Kidney (tissue), 14 donors: ENCODE measurements around the gene CHD9NB. TPM values are rescaled to one million over a fixed set of nuclear protein-coding genes. Genes with fewer than 3 reads are reported as not detected.

Experiments used
- DNase-seq, 5 donors: peaks; one replicate each; pipeline ENCODE4 v3.0.0-alpha.2; 2013 to 2020
- FAIRE-seq: peaks from 2 replicates; lab custom pipeline; 2012; peaks lifted over from hg19 to GRCh38; lab: Jason Lieb, UNC
- H3K27ac ChIP-seq, 2 donors: one replicate each; pipeline ENCODE4 v1.7.0; 2013; ENCODE audit warnings: low read depth in 2 of 2, low read length in 2 of 2, inconsistent platforms in 1 of 2
- H3K27me3 ChIP-seq: one replicate; pipeline ENCODE4 v1.7.1; 2013; ENCODE audit warnings: low read length, inconsistent platforms; ENCODE audit not compliant: control insufficient read depth, insufficient read depth
- H3K36me3 ChIP-seq, 3 donors: one replicate each; pipeline versions ENCODE4 v1.7.0 to v1.7.1; 2013; ENCODE audit warnings: low read length in 3 of 3, control low read depth in 1 of 3, inconsistent platforms in 1 of 3; ENCODE audit not compliant: insufficient read depth in 3 of 3, control insufficient read depth in 2 of 3
- H3K4me1 ChIP-seq, 3 donors: one replicate each; pipeline versions ENCODE4 v1.7.0 to v1.7.1; 2013; ENCODE audit warnings: low read length in 3 of 3, inconsistent platforms in 1 of 3, low read depth in 1 of 3; ENCODE audit not compliant: control insufficient read depth in 2 of 3, insufficient read depth in 2 of 3
- H3K4me3 ChIP-seq, 3 donors: one replicate each; pipeline versions ENCODE4 v1.7.0 to v1.8.1; 2013; ENCODE audit warnings: low read length in 3 of 3, control low read depth in 1 of 3, inconsistent platforms in 1 of 3
- H3K9ac ChIP-seq, 3 donors: one replicate each; pipeline versions ENCODE4 v1.7.0 to v1.7.1; 2013; ENCODE audit warnings: low read length in 3 of 3, control low read depth in 1 of 3, inconsistent platforms in 1 of 3
- H3K9me3 ChIP-seq, 3 donors: one replicate each; pipeline versions ENCODE4 v1.7.0 to v1.7.1; 2013; ENCODE audit warnings: low read length in 3 of 3, control low read depth in 1 of 3, inconsistent platforms in 1 of 3; ENCODE audit not compliant: control insufficient read depth in 2 of 3, insufficient read depth in 1 of 3
- intact Hi-C: fragments of 100-400 bp; cut with DNase I; formaldehyde crosslinking; loops from one replicate; pipeline ENCODE4 v1.11.1; 2022
- polyA plus RNA-seq: library from polyadenylated mRNA; stranded (reverse); fragments of 350-450 nt; fragmentation: Illumina TruSeq; extraction: RNeasy Lipid Tissue Mini Kit (QIAGEN cat#74804); gene quantifications from one replicate; pipeline ENCODE4 v1.2.3, GENCODE V29; 2014; ENCODE audit warnings: low read depth, low replicate concordance; ENCODE audit not compliant: insufficient read depth
- total RNA-seq: library from RNA; stranded (reverse); fragmentation: NEBNext Ultra II Directional; extraction: Animal tissue kit (Norgen Biotek cat#: 25700); gene quantifications from one replicate; pipeline ENCODE4 v1.2.1, GENCODE V29; 2021
- TF ChIP-seq, protein P1 (sequence below): IDR thresholded peaks from 3 replicates; pipeline ENCODE4 v1.5.1; 2012; ENCODE audit warnings: mild to moderate bottlenecking, moderate library complexity, borderline replicate concordance; ENCODE audit not compliant: insufficient read depth; ENCODE audit errors: extremely low read depth
- donor health status: control.
- donor health status: control.
- donor health status: control.
- donor health status: control.
- donor health status: control.
- donor health status: DM: yes; HTN: yes; CAD: no.
- donor health status: Normal renal cell carcinoma (clear cell type).

Gene CHD9NB
- total and polyA plus RNA-seq, 2 donors from 2014 or later, result 9.8 to 26.2 TPM

- H3K27ac ChIP-seq, result peak overlapping the region; percentile 80 to 90
- no peaks in the 10 kb centered on the region for H3K27me3 ChIP-seq
- DNase-seq (peak; percentile 72 to 91 (median 79)), FAIRE-seq (no peak)
- H3K9ac ChIP-seq, result peak overlapping the region in 1 of 3 donors; percentile 46
- TF ChIP-seq, protein P1, sequence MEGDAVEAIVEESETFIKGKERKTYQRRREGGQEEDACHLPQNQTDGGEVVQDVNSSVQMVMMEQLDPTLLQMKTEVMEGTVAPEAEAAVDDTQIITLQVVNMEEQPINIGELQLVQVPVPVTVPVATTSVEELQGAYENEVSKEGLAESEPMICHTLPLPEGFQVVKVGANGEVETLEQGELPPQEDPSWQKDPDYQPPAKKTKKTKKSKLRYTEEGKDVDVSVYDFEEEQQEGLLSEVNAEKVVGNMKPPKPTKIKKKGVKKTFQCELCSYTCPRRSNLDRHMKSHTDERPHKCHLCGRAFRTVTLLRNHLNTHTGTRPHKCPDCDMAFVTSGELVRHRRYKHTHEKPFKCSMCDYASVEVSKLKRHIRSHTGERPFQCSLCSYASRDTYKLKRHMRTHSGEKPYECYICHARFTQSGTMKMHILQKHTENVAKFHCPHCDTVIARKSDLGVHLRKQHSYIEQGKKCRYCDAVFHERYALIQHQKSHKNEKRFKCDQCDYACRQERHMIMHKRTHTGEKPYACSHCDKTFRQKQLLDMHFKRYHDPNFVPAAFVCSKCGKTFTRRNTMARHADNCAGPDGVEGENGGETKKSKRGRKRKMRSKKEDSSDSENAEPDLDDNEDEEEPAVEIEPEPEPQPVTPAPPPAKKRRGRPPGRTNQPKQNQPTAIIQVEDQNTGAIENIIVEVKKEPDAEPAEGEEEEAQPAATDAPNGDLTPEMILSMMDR, result no peak
- intact Hi-C loops, result no loop called here
- H3K36me3 ChIP-seq, result no peaks in the 10 kb centered on the region
- H3K4me3 ChIP-seq, result peak overlapping the region in 1 of 3 donors; percentile 18
- no peaks in the 10 kb centered on the region for H3K9me3 ChIP-seq
- peaks cover 3 to 34% (median 18%) of the 10 kb centered on the region in 3 donors for H3K4me1 ChIP-seq
Measured at GRCh38 chr16:53091466-53092211, 38.9 kb upstream of the CHD9NB start.

DNA sequence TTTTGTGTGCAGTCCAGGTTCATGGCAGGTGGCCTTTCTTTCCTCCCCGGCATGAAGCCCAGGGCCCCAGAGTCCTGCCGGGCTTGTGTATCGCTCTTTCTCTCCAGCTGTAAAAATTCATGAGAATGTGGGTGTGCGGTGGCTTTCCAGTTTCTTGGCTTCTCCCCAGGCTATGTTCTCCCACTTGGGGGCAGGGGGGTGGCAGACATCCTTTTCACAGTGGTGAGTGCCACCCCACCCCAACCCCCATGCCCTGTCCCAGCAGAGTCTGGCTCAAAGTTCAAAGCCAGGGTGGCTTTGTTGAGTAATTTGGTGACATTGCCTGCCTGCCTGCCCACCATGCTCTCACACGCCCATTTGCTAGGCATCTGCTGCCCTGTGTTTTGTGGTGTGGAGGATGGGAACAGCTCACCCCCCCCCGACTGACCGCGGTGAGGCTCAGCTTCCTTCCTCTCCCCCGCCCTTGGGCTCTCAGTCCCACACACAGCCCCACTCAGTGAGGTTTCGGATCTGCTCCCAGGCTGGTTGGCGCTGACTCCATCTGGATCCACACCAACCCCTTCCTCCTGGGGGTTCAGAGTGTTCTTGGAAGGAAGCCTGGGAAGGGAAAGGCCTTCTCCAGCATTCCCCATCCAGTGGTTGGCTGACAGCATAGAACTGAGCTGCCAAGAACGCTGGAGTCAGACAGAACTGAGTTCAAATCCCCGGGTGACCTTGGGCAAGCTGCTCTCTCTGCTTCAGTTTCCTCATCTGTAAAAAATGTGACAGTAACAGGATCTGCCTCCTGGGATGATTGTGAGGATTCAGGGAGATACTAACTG lies 38.1 kb upstream of the CHD9NB start:
- Histone ChIP-seq H3K27me3 (no peaks in the 10 kb centered on the region), H3K4me3 (peak overlapping the region in 2 of 3 donors; percentile 18 to 28), H3K9me3 (no peaks in the 10 kb centered on the region), H3K4me1 (peaks cover 3 to 34% (median 20%) of the 10 kb centered on the region in 3 donors), H3K27ac (peak overlapping the region; percentile 80 to 90), H3K36me3 (no peaks in the 10 kb centered on the region), H3K9ac (peak overlapping the region in 1 of 3 donors; percentile 46)
- DNase-seq (peak; percentile 42 to 97 (median 56)), FAIRE-seq (no peak)
- TF ChIP-seq, protein P1, result no peak
- intact Hi-C loops, result no loop called here

GRCh38 chr16:53090286-53090590 lies 37.5 kb upstream of the CHD9NB start:
- H3K4me1 ChIP-seq, result peaks cover 3 to 36% (median 26%) of the 10 kb centered on the region in 3 donors
- TF ChIP-seq, protein P1, result no peak
- H3K4me3 ChIP-seq, result peak overlapping the region in 1 of 3 donors; percentile 28
- FAIRE-seq (no peak), DNase-seq (no peak)
- no peaks in the 10 kb centered on the region for H3K9me3 ChIP-seq
- H3K9ac ChIP-seq, result peak overlapping the region in 1 of 3 donors; percentile 44
- intact Hi-C loops, result no loop called here
- no peaks in the 10 kb centered on the region for H3K36me3 ChIP-seq
- peak overlapping the region; percentile 80 to 90 for H3K27ac ChIP-seq
- no peaks in the 10 kb centered on the region for H3K27me3 ChIP-seq
